ENCODE data around the gene MLLT11. TPM values are rescaled to one million over a fixed set of nuclear protein-coding genes. Genes with fewer than 3 reads are reported as not detected.
A peak's percentile ranks its signal among the peaks of the same experiment; 100 is the strongest.

The MLLT11 gene
- total and polyA plus RNA-seq, 4 donors: 0.17 to 0.64 (median 0.27) TPM

DNA sequence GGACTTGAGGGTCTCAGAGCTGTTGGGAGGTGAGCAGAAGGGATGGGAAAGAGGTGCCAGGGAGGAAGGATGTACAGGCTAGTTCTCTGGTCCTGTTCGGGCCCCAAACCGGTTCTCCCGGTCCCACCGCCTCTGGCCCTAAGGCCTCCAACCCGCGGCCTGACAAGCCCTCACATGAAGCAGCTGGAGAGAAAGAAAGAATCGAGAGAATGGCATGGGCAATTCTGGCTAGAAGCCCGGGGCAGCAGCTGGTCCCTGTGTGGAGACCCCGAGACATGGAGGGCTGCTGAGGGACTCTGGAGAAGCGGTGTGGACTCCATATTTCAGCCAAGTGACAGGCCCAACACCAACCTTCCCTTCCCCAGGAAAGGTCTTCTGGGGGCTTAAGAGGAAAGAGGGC, 1.5 kb upstream of the MLLT11 start:
- no peaks in the 10 kb centered on the region for H3K9me3 ChIP-seq (ENCODE audit: control insufficient read depth in 4 of 4, low read length in 3 of 4)
- H3K27ac ChIP-seq (ENCODE audit: low read depth in 1 of 2, low read length in 2 of 2): peak overlapping the region; percentile 91 to 94
- TF ChIP-seq NR2F2 (IDR thresholded peaks at IDR 0.05) (no peak), FOXA1 (IDR thresholded peaks at IDR 0.05) (no peak), RAD21 (IDR thresholded peaks at IDR 0.05) (no peak), RXRA (IDR thresholded peaks at IDR 0.05) (no peak), EGR1 (IDR thresholded peaks at IDR 0.05; ENCODE audit: low read depth in 2 of 2) (no peak), GABPA (IDR thresholded peaks at IDR 0.05 in 1 of 2, conservative IDR thresholded peaks at IDR 0.05 in 1 of 2) (no peak), TAF1 (conservative IDR thresholded peaks at IDR 0.05) (no peak), FOXA2 (IDR thresholded peaks at IDR 0.05) (no peak)
- TF ChIP-seq, protein P1, sequence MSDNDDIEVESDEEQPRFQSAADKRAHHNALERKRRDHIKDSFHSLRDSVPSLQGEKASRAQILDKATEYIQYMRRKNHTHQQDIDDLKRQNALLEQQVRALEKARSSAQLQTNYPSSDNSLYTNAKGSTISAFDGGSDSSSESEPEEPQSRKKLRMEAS (IDR thresholded peaks at IDR 0.05): no peak
- TF ChIP-seq, protein P2, sequence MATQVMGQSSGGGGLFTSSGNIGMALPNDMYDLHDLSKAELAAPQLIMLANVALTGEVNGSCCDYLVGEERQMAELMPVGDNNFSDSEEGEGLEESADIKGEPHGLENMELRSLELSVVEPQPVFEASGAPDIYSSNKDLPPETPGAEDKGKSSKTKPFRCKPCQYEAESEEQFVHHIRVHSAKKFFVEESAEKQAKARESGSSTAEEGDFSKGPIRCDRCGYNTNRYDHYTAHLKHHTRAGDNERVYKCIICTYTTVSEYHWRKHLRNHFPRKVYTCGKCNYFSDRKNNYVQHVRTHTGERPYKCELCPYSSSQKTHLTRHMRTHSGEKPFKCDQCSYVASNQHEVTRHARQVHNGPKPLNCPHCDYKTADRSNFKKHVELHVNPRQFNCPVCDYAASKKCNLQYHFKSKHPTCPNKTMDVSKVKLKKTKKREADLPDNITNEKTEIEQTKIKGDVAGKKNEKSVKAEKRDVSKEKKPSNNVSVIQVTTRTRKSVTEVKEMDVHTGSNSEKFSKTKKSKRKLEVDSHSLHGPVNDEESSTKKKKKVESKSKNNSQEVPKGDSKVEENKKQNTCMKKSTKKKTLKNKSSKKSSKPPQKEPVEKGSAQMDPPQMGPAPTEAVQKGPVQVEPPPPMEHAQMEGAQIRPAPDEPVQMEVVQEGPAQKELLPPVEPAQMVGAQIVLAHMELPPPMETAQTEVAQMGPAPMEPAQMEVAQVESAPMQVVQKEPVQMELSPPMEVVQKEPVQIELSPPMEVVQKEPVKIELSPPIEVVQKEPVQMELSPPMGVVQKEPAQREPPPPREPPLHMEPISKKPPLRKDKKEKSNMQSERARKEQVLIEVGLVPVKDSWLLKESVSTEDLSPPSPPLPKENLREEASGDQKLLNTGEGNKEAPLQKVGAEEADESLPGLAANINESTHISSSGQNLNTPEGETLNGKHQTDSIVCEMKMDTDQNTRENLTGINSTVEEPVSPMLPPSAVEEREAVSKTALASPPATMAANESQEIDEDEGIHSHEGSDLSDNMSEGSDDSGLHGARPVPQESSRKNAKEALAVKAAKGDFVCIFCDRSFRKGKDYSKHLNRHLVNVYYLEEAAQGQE (IDR thresholded peaks at IDR 0.05): no peak
- TF ChIP-seq, protein P3, sequence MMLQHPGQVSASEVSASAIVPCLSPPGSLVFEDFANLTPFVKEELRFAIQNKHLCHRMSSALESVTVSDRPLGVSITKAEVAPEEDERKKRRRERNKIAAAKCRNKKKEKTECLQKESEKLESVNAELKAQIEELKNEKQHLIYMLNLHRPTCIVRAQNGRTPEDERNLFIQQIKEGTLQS (IDR thresholded peaks at IDR 0.05): no peak
- TF ChIP-seq, protein P4, sequence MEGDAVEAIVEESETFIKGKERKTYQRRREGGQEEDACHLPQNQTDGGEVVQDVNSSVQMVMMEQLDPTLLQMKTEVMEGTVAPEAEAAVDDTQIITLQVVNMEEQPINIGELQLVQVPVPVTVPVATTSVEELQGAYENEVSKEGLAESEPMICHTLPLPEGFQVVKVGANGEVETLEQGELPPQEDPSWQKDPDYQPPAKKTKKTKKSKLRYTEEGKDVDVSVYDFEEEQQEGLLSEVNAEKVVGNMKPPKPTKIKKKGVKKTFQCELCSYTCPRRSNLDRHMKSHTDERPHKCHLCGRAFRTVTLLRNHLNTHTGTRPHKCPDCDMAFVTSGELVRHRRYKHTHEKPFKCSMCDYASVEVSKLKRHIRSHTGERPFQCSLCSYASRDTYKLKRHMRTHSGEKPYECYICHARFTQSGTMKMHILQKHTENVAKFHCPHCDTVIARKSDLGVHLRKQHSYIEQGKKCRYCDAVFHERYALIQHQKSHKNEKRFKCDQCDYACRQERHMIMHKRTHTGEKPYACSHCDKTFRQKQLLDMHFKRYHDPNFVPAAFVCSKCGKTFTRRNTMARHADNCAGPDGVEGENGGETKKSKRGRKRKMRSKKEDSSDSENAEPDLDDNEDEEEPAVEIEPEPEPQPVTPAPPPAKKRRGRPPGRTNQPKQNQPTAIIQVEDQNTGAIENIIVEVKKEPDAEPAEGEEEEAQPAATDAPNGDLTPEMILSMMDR (IDR thresholded peaks at IDR 0.05; ENCODE audit: low read depth, low read length, missing input control): no peak
- H3K4me1 ChIP-seq (ENCODE audit: control insufficient read depth in 4 of 4, insufficient read depth in 4 of 4, low read length in 3 of 4): peaks cover 3 to 46% (median 35%) of the 10 kb centered on the region in 4 donors
- H3K27me3 ChIP-seq (ENCODE audit: control insufficient read depth in 4 of 4, insufficient read depth in 4 of 4, low read length in 3 of 4): no peaks in the 10 kb centered on the region
- H3K4me3 ChIP-seq (ENCODE audit: low read depth in 1 of 3, low read length in 3 of 3): peak overlapping the region; percentile 68 to 96 (median 85)
- DNase-seq (ENCODE audit: low spot score): no peak
- H3K36me3 ChIP-seq (ENCODE audit: control insufficient read depth in 4 of 4, insufficient read depth in 3 of 4, low read depth in 1 of 4, low read length in 3 of 4): peaks cover 2 to 25% (median 20%) of the 10 kb centered on the region in 4 donors
- WGBS: 9% methylated on average over 10 of the region's 10 CpGs
- peak overlapping the region; percentile 94 to 95 for H3K9ac ChIP-seq (ENCODE audit: low read depth in 1 of 2, low read length in 2 of 2)

DNA sequence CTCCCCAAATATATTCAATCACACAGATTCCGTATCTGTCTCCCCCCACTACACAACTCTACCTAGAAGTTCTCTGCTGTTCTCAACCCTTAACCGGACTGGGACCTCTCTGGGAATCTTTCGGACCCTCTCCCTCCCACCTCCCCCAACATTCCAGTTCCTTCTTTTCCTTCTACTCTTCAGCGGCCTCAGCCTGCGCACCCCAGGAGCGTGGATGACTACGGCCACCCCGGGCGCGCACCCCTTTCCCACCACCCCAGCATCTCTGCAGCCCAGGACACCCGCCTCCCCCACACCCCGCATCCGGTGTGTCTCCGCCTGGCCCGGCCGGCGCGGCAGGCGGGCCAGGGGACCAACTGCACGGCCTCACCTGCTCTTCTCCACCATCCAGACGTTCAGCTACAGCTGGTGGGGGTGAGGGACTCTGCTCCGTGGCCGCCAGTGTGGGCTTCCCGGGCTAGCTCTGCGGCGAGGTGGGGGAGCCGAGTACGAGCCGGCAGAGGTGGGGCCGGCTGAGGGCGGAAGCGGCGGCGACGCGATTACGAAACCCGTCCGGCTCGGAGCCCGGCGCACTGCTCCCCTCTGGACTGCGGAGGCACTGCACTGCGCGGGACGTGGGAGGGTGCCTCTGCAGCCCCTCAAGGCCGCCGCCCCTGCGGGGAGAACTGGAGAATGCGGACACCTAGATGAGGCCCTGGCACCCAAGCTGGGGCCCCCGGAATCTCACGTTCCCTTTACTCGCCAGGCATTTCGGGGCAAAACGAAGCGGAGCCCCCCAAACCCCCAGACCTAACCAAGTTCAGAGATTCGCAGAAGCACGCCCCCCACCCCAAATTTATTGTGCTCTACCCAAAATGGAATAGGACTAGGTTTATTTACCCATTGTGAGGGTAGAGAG, 839 bp upstream of the MLLT11 start, which contains the start of gene CDC42SE1:
TSS of gene CDC42SE1 (minus strand) at position 514 of the 898 bp plus-strand sequence. CDS start 3,892 bp downstream, outside the sequence.
- TF ChIP-seq HNF4G (IDR thresholded peaks at IDR 0.05) (no peak), GABPA (IDR thresholded peaks at IDR 0.05 in 1 of 2, conservative IDR thresholded peaks at IDR 0.05 in 1 of 2) (peak in 1 of 2 donors; percentile 80), SP1 (IDR thresholded peaks at IDR 0.05) (no peak), RAD21 (IDR thresholded peaks at IDR 0.05) (peak; percentile 34 to 67)
- TF ChIP-seq, protein P2 (IDR thresholded peaks at IDR 0.05): peak; percentile 40
- TF ChIP-seq, protein P4 (IDR thresholded peaks at IDR 0.05; ENCODE audit: low read depth, low read length, missing input control): peak; percentile 76
- H3K4me1 ChIP-seq (ENCODE audit: control insufficient read depth in 4 of 4, insufficient read depth in 4 of 4, low read length in 3 of 4): peaks cover 3 to 46% (median 35%) of the 10 kb centered on the region in 4 donors

More for the DNA sequence above, 839 bp upstream of the MLLT11 start, which contains the start of gene CDC42SE1:
- under 1% methylated on average over 58 of the region's 58 CpGs for WGBS
- H3K36me3 ChIP-seq (ENCODE audit: control insufficient read depth in 4 of 4, insufficient read depth in 3 of 4, low read depth in 1 of 4, low read length in 3 of 4): peaks cover 2 to 18% (median 14%) of the 10 kb centered on the region in 4 donors
- no peaks in the 10 kb centered on the region for H3K27me3 ChIP-seq (ENCODE audit: control insufficient read depth in 4 of 4, insufficient read depth in 4 of 4, low read length in 3 of 4)
- H3K27ac ChIP-seq (ENCODE audit: low read depth in 1 of 2, low read length in 2 of 2): peak within 1 kb of the TSS; percentile 91 to 94
- H3K9ac ChIP-seq (ENCODE audit: low read depth in 1 of 2, low read length in 2 of 2): peak within 1 kb of the TSS; percentile 94 to 95
- H3K4me3 ChIP-seq (ENCODE audit: low read depth in 1 of 3, low read length in 3 of 3): peak within 1 kb of the TSS; percentile 68 to 96 (median 85)
- DNase-seq (ENCODE audit: low spot score): peak; percentile 81
- H3K9me3 ChIP-seq (ENCODE audit: control insufficient read depth in 4 of 4, low read length in 3 of 4): no peaks in the 10 kb centered on the region
